Activated CD4-positive, CD25-positive, alpha-beta regulatory T cell treated with anti-CD3 and anti-CD28 coated beads, Interleukin-2, amount 50 U/mL, for 72 hours (primary cell): Measurements from ENCODE around the gene VPS36.
"Not testable (repeated sequence)": the region's sequence is repeated elsewhere in the genome, so short reads cannot be mapped to it uniquely, and the experiment has no call there.

Experiments
- DNase-seq: peaks from one replicate; pipeline ENCODE4 v3.0.0; 2021

VPS36 gene, protein sequence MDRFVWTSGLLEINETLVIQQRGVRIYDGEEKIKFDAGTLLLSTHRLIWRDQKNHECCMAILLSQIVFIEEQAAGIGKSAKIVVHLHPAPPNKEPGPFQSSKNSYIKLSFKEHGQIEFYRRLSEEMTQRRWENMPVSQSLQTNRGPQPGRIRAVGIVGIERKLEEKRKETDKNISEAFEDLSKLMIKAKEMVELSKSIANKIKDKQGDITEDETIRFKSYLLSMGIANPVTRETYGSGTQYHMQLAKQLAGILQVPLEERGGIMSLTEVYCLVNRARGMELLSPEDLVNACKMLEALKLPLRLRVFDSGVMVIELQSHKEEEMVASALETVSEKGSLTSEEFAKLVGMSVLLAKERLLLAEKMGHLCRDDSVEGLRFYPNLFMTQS

DNA sequence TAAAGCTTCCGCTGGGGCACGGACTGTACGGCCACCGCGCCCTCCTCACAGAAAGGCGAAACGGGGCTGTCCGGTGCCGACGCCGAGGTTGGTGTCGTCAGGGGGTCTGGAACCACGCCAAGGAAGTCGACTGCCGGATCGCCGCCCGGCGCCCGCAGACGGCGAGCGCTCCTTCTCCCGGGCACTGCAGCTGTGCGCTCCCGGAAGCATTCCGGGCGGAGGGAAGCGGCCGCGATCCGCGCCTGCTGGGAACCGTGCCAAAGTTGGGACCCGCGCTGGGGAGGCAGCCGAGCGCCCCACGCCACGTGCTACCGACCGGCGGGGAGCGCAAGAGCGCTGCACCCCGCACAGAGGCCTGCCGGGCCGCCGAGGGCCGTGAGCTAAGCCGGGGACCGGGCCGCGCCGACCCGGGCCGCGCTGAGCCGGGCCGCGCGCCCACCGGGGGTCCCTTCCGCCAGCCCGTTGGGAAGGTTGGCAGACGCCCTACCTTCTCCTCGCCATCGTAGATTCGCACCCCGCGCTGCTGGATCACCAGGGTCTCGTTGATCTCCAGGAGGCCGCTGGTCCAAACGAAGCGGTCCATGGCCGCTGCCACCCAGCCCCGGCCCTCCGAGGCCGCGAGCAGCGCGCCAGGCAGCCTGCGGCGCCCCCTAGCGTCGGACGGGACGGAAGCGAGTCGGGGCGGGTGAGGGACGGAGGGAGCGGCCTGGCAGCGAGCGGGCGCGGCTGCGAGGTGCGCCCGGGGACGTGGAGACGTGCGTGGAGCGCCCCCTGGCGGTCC is at the start of gene VPS36:
TSS of gene VPS36 (minus strand) at position 623 of the 781 bp plus-strand sequence. CDS start at position 583, 40 bp downstream.
- peak; percentile 99 for DNase-seq

DNA sequence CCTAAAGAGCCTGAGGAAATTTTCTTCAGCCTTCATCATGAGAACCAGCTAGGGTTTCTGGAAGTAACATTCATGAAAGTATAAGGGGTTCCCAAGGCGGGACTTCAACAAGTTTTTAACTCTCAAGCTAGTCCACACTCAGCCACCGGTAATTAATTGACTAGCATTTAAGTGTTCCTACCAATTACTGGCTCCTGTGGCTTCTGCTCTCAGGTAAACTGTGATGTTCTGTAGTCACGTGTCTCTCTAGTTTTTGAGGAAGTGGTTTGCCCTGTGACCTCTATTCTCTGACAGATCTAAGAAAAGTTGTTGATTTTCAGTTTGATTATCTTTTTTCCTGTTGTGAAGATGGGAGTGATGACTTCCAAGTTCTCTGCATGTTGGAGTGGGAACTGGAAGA is 47.5 kb upstream of the VPS36 start:
- not testable (repeated sequence) for DNase-seq

DNA sequence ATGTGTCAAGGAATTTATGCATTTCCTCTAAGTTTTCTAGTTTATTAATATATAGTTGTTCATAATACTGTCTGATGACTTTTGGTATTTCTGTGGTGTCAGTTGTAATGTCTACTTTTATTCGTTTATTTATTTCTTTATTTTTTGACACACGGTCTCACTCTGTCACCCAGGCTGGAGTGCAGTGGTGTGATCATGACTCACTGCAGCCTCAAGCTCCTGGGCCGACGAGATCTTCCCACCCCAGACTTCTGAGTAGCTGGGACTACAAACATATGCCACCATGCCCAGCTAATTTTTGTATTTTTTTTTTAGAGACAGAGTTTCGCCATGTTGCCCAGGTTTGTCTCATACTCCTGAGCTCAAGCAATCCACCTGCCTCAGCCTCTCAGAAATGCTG is 43.8 kb upstream of the VPS36 start:
- DNase-seq = not testable (repeated sequence)

DNA sequence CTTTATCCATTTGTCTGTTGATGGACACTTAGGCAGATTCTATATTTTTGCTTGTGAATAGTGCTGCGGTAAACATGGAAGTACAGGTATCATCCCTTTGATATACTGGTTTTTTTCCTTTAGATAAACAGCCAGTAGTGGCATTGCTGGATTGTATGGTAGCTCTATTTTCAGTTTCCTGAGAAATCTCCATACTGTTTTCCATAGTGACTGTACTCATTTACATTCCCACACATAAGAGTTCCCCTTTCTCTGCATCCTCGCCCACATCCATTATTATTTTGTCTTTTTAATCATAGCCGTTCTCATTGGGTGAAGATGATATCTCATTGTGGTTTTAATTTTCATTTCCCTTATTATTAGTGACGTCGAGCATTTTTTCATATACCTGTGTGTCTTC is 40.6 kb upstream of the VPS36 start:
- not testable (repeated sequence) for DNase-seq

DNA sequence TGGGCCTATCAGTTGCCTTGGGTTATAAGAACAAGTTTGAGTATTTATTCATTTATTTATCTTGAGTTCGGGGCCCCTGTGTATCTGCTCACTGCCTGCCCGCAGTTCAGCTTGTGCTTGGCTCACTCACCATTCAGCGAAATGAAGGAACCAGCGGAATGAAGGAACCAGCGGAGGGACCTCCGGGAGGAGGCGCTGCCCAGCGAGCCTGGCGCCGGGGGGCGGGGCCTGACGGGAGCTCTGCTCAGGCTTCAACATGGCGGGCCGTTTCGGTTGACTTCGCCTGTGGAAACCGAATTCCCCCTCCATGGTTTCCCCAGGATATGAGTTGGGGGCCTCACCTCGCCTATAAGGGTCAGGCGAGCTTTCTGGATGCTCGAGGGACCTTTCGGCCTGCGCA is 38.3 kb upstream of the VPS36 start:
- DNase-seq = not testable (repeated sequence)

DNA sequence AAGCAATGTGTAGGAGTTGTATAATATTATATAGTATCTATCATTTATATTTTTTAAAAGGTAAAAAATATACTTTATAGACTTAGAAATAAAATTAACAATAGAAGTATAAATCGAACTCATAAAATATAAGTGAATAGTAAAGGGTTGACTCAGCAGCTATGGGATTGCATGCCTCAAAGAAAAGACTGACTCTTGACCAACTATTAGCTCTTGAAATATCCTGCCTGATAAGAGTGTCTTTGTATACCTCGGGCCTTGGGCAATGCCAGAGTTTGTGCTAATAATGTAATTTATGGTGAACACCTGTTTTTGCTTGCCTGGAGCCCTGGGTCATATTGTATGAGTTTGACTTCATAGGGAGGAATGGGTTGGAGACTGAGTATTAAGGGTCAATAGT is 36.6 kb upstream of the VPS36 start:
- DNase-seq = not testable (repeated sequence)

DNA sequence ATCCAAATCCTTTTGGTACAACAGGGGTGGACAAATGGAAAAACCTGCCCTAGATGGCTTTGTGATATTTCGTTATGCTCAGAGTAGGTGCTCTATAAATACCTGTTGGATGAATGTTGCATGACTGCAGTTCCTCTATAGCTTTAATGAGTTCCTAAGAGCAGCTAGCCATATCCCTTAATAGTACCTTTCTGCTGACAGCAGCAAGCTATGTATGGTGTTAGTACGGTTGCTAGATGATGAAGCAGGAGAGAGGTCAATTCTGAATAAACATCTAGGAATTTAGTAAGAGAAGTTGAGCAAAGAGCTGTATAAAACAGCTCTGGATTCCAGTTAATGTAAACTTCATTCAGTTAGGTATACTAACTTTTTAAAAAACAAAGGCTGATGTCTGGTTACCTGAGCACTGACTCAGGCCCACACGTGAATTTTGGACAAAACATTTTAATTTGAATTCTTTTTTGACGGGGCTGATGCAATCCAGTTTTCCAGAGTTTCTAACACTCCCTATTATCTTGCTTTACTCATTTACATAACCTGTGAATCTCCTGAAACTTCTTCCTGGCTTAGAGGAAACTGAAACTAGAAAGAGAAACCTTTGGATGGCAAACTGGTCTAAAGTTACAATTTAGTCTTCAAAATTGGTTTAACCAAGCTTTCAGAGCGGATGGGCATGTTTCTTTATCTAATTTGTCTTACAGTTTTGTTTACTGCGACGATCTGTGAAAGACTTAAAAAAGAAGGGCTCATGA is 30.4 kb upstream of the VPS36 start:
- DNase-seq = not testable (repeated sequence)

DNA sequence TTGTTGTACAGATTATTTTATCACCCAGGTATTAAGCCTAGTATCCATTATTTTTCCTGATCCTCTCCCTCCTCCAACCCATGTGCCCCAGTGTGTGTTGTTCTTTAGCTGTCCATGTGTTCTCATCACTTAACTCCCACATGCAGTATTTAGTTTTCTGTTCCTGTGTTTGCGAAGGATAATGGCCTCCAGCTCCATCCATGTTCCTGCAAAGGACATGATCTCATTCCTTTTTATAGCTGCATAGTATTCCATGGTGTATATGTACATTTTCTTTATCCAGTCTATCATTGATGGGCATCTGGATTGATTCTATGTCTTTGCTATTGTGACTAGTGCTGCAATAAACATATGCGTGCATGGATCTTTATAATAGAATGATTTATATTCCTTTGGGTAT is 18.1 kb upstream of the VPS36 start:
- DNase-seq = not testable (repeated sequence)

DNA sequence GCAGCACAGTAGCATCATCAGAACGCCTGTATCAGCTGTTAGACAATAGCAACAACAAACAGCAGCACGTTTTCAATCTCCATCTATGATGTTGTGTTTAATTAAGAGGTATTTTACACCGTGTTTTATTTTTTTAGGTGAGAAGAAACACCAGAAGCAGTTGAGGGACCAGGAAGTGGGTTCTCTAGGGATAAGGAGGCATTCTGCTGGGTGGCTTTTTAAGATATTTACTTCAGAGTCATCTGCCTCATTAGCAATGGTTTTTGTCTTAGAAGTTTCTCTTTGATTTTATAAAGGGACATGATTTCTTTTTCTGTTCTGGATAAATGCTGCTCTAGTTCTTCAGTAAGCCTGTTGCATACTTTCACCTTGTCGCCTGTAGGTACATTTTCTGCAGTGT is 13.1 kb upstream of the VPS36 start:
- no peak for DNase-seq

DNA sequence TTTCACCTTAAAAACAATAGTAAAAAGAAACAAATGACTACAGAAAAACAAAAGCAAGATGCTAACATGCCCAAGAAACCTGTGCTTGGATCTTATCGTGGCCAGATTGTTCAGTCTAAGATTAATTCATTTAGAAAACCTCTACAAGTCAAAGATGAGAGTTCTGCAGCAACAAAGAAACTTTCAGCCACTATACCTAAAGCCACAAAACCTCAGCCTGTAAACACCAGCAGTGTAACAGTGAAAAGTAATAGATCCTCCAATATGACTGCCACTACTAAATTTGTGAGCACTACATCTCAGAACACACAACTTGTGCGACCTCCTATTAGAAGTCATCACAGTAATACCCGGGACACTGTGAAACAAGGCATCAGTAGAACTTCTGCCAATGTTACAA is 10.8 kb upstream of the VPS36 start:
- DNase-seq = no peak

DNA sequence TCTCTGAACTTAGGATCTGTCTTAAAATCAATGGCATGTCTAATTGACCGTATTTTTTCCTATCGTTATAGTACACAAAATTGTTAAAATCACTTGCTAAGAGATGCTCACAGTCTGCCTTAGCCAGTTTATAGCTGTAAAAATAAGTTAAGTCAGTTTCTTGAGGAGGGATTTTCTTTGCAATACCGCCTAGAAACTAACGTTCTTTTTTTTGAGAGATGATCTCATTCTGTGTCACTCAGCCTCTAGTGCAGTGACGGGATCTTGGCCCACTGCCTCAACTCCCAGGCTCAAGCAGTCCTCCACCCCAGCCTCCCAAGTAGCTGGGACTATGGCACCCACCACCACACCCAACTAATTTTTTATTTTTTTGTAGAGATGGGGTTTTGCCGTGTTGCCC is 9.2 kb upstream of the VPS36 start:
- DNase-seq = no peak

DNA sequence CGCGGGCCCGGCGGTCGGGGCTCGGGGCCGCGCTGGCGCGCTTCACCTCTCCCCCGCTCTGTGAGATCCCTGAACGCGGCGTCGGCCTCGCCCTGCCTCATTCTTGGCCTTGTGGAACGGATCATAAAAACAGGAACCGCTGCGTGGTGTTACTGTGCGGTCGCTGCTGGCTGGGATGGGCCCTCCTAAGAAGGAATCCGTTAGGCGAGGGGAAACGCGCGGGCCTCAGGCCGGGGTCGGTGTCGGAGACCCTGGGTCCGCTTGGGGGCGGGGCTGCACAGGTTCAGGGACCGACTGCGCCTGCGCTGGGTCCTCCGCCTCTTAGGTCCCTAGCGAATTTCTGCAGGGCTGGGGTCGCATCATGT is 5.2 kb upstream of the VPS36 start:
- DNase-seq = peak; percentile 82

DNA sequence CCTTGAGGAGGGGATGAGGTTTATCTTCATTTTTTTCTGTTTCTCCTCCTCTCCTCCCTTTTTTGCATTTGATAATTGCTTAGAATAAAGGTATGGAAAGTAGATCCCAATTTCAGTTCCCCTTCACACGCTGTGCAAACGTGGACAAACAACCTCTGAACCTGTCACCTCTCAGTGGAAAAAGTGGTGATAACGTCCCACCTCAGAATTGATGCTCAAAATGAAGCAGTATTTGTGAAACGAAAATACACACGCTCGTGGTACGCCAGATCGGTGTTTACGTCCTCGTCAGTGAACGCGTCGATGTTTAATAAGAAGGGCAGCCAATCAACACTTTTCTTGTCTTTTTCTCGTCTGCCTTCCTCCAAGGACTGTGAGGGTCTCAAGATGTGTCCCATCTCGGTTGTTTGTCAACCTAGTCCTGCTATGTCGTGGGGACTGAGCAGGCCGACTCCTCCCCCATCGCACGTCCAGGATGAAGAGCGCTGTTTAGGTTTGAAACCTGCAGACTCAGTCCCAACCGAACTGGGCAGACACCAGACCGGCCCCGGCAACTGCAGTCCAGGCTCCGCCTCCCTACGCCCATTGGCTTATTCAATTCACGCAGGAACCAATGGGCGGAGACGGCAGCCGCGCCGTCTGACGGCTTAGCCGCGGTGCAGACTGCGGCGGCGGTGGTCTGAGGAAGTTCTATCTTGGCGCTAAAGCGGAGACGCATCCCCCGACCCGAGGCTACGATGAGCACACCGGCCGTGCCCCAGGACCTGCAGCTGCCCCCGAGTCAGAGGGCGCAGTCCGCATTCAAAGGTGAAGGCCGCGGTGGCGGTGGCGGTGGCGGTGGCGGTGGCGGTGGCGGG is 4.6 kb upstream of the VPS36 start, which contains the start of gene CKAP2:
TSS of gene CKAP2 (plus strand) at position 659 of the 857 bp plus-strand sequence. CDS start at position 738, 79 bp downstream.
- peak; percentile 94 for DNase-seq

DNA sequence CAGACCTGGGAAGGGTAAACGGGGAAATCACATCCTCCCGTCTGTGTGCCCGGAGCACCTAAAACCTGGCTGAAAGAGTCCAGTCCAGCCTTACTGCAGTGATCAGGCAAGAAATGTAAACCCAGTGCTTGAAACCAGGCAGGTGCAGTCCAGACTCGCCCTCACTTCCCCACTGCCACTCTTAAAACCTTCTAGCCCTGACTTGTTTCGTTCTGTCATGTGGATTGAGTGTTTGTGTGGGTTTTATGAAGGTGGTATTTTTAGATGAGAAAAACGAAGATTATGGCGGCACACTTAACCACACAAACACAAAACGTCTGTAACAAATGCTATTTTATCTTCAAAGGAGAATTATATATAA is 4.0 kb upstream of the VPS36 start:
- DNase-seq = no peak

DNA sequence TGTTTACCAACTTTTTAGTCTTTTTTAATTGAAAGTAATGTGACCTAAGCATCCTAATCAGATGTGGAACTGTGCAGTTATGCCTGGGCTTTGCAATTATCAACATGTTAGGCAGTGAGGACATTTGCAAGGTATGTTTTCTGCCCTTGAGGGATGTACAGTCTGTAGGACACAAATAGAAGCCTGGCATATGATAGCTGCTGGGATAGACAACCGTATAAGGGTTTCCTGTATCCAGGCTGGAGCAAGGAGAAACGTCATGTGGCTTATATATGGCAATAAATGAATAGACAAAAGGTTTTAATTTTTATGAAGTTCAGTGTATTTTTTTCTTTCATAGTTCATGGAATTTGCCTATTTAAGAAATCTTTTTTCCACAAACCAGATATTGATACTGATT is 2.0 kb upstream of the VPS36 start:
- no peak for DNase-seq

DNA sequence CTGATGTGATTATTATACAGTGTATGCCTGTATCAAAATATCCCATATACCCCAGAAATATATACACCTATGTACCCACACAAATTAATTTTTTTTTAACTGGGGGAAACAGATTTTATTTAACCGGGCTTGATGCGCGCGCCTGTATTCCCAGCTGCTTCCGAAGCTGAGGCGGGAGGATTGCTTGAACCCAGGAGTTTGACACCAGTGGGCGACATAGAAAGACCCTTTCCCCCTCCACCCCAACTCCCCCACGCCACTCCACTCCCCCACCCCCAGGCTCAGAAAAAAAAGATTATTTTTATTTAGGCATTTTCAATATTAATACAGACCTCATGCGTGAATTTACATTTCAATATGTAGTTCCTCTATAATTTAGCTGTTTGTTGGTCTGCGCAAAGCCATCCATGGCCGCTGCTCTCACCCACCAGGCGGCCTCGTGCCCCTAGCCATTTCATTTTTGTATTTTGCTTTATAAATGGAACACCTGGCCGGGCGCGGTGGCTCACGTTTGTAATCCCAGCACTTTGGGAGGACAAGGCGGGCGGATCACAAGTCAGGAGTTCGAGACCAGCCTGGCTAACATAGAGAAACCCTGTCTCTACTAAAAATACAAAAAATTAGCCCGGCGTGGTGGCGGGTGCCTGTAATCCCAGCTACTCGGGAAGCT is 836 bp upstream of the VPS36 start:
- no peak for DNase-seq

DNA sequence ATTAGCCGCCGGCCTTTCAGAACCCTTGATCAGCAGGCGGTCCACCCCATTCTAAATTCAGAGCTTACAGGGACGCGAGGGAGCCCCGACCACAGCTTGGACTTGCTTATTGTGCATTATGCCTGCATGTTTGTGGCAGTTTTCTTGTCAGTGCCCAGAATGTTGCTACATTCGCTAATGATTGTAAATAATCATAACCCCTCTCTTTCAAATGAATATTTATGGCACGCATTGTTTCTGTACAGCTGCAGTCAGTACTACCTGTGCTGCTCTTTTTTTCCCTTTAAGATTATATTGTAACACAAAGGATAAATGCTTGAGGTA is 321 bp upstream of the VPS36 start:
- no peak for DNase-seq

DNA sequence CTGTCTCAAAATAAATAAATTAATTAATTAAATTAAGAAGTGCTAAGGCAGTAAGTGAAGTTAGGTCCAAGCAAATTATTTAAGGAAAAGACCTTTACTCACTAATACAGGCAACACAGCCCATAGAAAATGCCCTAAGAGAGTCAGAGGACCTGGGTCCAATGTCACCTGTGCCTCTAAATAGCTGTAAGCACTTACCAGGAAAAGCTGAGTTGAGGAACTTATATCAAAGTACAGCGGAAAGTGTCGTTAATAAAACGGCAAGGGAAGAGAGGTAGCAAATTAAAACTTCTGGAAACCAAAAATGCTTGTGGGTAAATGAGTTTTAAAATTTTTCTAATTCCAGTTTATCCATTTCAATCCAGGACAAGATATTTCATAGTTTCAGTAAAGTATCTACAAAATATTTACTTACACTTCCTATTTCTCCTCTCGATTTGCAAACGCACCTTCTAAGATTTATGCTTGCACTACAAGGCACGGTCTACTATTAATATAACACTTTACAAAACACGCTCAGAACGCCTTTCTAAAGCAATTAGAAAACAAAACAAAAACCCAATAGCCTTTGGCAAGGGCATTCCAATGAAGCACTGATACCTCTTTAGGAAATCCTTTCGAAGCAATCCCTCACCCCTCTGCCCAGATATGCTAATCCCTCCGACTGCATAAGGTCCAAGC is 963 bp downstream of the VPS36 start:
- no peak for DNase-seq

DNA sequence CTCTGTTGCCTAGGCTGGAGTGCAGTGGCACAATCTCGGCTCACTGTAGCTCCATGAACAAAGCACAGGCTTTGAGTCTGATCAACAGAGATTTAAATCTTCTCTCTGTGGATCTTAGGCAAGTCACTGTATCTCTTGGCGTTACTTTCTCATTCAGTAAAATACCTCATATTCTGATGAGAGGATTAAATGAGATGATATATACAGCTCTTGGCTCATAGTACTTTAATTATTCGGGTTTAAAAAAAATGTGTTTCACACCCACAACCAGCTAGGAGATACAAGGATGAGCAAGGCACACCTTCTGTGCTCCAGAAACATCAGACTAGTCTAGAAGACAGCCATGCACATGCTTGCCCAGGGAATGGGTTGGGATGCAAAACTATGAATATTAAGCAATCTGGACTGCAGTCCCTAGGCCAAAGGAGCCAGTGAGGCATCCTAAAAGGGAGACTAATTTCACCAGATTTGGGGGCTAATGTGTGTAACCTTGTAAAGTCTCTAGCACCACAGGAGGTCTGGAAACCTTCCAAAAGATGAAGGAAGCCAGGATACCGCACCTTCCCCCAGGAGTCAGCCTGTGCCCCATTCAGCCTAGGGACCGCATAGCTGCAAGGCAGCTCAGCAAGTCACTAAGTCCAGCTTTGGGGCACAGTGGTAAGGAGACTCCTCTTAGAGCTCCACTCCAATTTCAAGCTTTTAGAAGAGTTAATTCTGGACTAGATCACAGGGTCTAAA is 2.5 kb downstream of the VPS36 start:
- no peak for DNase-seq

DNA sequence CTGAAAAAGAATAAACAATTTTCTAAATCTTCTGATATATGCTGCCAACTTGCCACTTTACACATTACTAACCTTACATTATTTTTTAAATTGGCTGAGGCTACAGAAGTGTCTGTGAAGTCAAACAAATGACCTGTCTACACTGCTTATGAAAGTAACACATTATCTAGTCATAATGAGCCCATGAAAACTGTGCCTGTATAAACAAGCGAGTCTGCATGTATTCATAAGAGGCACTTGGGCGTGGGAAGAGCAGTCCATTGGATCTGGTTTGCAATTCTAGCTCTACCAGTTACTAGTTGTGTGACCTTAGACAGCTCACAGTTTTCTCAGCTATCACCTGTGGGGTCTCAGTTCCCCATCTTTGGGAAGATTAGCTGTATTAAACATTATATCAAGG is 3.1 kb downstream of the VPS36 start:
- no peak for DNase-seq

DNA sequence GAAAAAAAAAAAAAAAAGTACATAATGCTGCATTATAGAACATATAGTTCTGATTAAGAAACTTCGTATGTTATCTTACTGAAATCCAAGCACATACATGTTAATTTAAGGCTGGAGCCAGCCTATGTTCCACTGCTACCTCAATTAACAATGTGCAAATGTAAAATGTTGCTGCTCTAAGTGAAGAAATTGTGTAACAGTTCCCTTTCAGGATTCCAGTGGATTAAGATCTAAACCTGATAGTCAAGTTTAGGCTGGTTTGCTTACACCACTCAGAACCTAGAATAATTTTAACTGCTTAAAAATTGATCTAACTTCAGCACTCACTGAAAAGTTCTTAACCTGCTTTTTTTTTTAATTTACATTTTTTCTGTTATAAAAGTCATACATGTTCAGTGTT is 4.2 kb downstream of the VPS36 start:
- no peak for DNase-seq
